IMR-90 (cell line): ENCODE data around the gene DEFB108B. TPM values are rescaled to one million over a fixed set of nuclear protein-coding genes. Genes with fewer than 3 reads are reported as not detected.
"Not testable (repeated sequence)": the region's sequence is repeated elsewhere in the genome, so short reads cannot be mapped to it uniquely, and the experiment has no call there.

Source experiments
- ATAC-seq: fragments of 200-7000 bp; cut with Tn5 transposase; 2 replicates; pipeline ENCODE4 v1.9.1; 2020; ENCODE audit warnings: low read depth, mild to moderate bottlenecking, moderate library complexity
- BruUV-seq: library from RNA; stranded (reverse); fragments of 400-500 nt; replicated peaks from 2 replicates; lab custom pipeline; 2021; lab: Mats Ljungman, UMichigan
- CTCF ChIA-PET: fragments of 300-600 bp; formaldehyde crosslinking; extraction: SDS; loops from one replicate; lab custom pipeline; 2021; ENCODE audit warnings: antibody characterized with exemption; lab: Yijun Ruan, JAX
- POLR2A ChIA-PET: fragments of 300-600 bp; sonication (Branson Sonifier 250); formaldehyde crosslinking; loops from one replicate; lab custom pipeline; 2022; ENCODE audit warnings: antibody characterized with exemption; ENCODE audit not compliant: unreplicated experiment; lab: Charles Lee
- DNase-seq: peaks from one replicate; pipeline ENCODE4 v3.0.0; 2013
- H2AFZ ChIP-seq: replicated peaks from 2 replicates; pipeline ENCODE3; 2013; ENCODE audit warnings: low read length, mild to moderate bottlenecking; ENCODE audit not compliant: poor library complexity
- H2AK5ac ChIP-seq: 2 replicates; pipeline ENCODE4 v1.6.1; 2013; ENCODE audit warnings: low read depth, low read length, inconsistent platforms
- H2AK9ac ChIP-seq: replicated peaks from 2 replicates; pipeline ENCODE3; 2013; ENCODE audit warnings: mild to moderate bottlenecking, low read depth, low read length, moderate library complexity; ENCODE audit not compliant: poor library complexity
- H2BK120ac ChIP-seq: 2 replicates; pipeline ENCODE4 v1.6.1; 2013; ENCODE audit warnings: low read depth, low read length, inconsistent platforms
- H2BK15ac ChIP-seq: 3 replicates; pipeline ENCODE4 v1.6.1; 2013; ENCODE audit warnings: low read depth, low read length, inconsistent platforms
- H2BK20ac ChIP-seq: 2 replicates; pipeline ENCODE4 v1.6.1; 2013; ENCODE audit warnings: low read depth, mild to moderate bottlenecking, inconsistent platforms, low read length, moderate library complexity
- H2BK5ac ChIP-seq: 2 replicates; pipeline ENCODE4 v1.6.1; 2013; ENCODE audit warnings: mild to moderate bottlenecking, low read depth, low read length, inconsistent platforms; ENCODE audit not compliant: poor library complexity, severe bottlenecking
- H3K14ac ChIP-seq: replicated peaks from 2 replicates; pipeline ENCODE4 v1.6.1; 2013; ENCODE audit warnings: low read depth, low read length, inconsistent platforms
- H3K18ac ChIP-seq: 2 replicates; pipeline ENCODE4 v1.6.1; 2013; ENCODE audit warnings: low read depth, low read length, control low read depth
- H3K23ac ChIP-seq: 2 replicates; pipeline ENCODE4 v1.6.1; 2013; ENCODE audit warnings: low read depth, low read length, inconsistent platforms
- H3K27ac ChIP-seq: 2 replicates; pipeline ENCODE4 v1.5.1; 2013; ENCODE audit warnings: mild to moderate bottlenecking, control low read depth, low read length; ENCODE audit not compliant: insufficient read depth
- H3K27me3 ChIP-seq: 2 replicates; pipeline ENCODE4 v1.6.1; 2013; ENCODE audit warnings: low read length; ENCODE audit not compliant: control insufficient read depth, insufficient read depth
- H3K36me3 ChIP-seq: 2 replicates; pipeline ENCODE4 v1.6.1; 2013; ENCODE audit warnings: low read length, mixed read lengths; ENCODE audit not compliant: control insufficient read depth, insufficient read depth
- H3K4ac ChIP-seq: 2 replicates; pipeline ENCODE4 v1.6.1; 2013; ENCODE audit warnings: low read depth, low read length, inconsistent platforms
- H3K4me1 ChIP-seq: 2 replicates; pipeline ENCODE4 v1.6.1; 2013; ENCODE audit warnings: low read length, mixed read lengths; ENCODE audit not compliant: control insufficient read depth, insufficient read depth
- H3K4me2 ChIP-seq: 2 replicates; pipeline ENCODE4 v1.6.1; 2013; ENCODE audit warnings: low read depth, mild to moderate bottlenecking, control low read depth, low read length, moderate library complexity
- H3K4me3 ChIP-seq: 2 replicates; pipeline ENCODE4 v1.5.1; 2013; ENCODE audit warnings: low read depth, mild to moderate bottlenecking, control low read depth, low read length, moderate library complexity; ENCODE audit not compliant: insufficient read depth
- H3K56ac ChIP-seq: 2 replicates; pipeline ENCODE4 v1.6.1; 2013; ENCODE audit warnings: low read length, inconsistent platforms; ENCODE audit not compliant: insufficient read depth; ENCODE audit errors: extremely low read depth
- H3K79me1 ChIP-seq, 2 experiments: 2 replicates each; pipeline ENCODE4 v1.6.1; 2013; ENCODE audit warnings: low read length in 2 of 2, inconsistent platforms in 1 of 2, low read depth in 1 of 2
- H3K9ac ChIP-seq: 2 replicates; pipeline ENCODE4 v1.6.1; 2013; ENCODE audit warnings: low read depth, low read length, control low read depth
- H3K9me1 ChIP-seq: 2 replicates; pipeline ENCODE4 v1.6.1; 2013; ENCODE audit warnings: low read length, inconsistent platforms; ENCODE audit not compliant: insufficient read depth
- H3K9me3 ChIP-seq: 2 replicates; pipeline ENCODE4 v1.6.1; 2013; ENCODE audit warnings: low read length; ENCODE audit not compliant: control insufficient read depth, insufficient read depth
- H4K20me1 ChIP-seq: 2 replicates; pipeline ENCODE4 v1.6.1; 2013; ENCODE audit warnings: low read length, inconsistent platforms; ENCODE audit not compliant: insufficient read depth
- H4K5ac ChIP-seq: 2 replicates; pipeline ENCODE4 v1.6.1; 2013; ENCODE audit warnings: mild to moderate bottlenecking, low read depth, low read length, control low read depth
- H4K8ac ChIP-seq, 2 experiments: 2 replicates each; pipeline ENCODE4 v1.6.1; 2013; ENCODE audit warnings: low read depth in 2 of 2, low read length in 2 of 2, control low read depth in 1 of 2, inconsistent platforms in 1 of 2
- H4K91ac ChIP-seq: 2 replicates; pipeline ENCODE4 v1.6.1; 2013; ENCODE audit warnings: low read depth, low read length, inconsistent platforms; ENCODE audit not compliant: insufficient read depth
- WGBS, 2 experiments: methylation state at CpG; one replicate each; pipeline versions ENCODE4 v1.1.5 to v1.1.7; 2013; ENCODE audit warnings: missing lambda C conversion rate in 2 of 2; ENCODE audit not compliant: insufficient read length in 1 of 2; ENCODE audit errors: extremely low coverage in 2 of 2; 5-methylcytosine and 5-hydroxymethylcytosine counted together
- dilution Hi-C: fragments of 300-500 bp; cut with HindIII; formaldehyde crosslinking; loops from one replicate; pipeline ENCODE4 v1.14.3; 2018; ENCODE audit warnings: low sequenced_read_pairs; ENCODE audit not compliant: unreplicated experiment
- in situ Hi-C: fragments of 300-500 bp; cut with MboI; formaldehyde crosslinking; loops from 3 replicates; pipeline ENCODE4 v1.14.3; 2019; ENCODE audit warnings: low sequenced_read_pairs, inconsistent platforms, mixed read lengths
- intact Hi-C: fragments of 100-400 bp; cut with micrococcal nuclease; formaldehyde crosslinking; loops from 2 replicates; pipeline ENCODE4 v1.10.0; 2022
- polyA plus RNA-seq, 3 experiments: library from polyadenylated mRNA; depleted of rRNA; stranded (reverse); fragments of >200 nt; gene quantifications; 2 replicates each; pipeline ENCODE4 v1.2.3, GENCODE V29; 2012; ENCODE audit warnings: low replicate concordance in 1 of 3
- total RNA-seq: library from RNA; depleted of rRNA; stranded (reverse); fragments of >200 nt; gene quantifications from 2 replicates; pipeline ENCODE4 v1.2.3, GENCODE V29; 2012

DEFB108B gene
- total and polyA plus RNA-seq, 2 of the 4 experiments (the other 2 are of a cell fraction): not detected

DNA sequence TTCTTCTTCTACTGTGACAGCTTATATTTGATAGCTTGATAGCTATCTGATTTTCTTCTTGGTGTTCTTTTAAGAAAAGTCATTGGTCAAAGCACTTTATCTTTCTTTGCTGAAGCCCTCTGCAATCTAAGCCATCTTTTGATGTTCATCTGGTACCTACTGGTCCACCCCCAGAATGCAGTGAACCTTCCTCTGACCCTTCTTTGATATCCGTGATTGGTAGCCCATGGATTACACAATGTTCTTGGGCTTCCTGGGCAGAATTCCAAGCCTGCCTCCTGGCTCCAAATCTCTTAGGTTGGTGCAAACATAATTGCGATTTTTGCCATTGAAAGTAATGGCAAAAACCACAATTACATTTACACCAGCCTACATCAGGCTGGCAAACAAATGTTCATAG, 43.3 kb downstream of the DEFB108B start:
- intact Hi-C loops, H4K8ac ChIP-seq, H3K36me3 ChIP-seq, H3K56ac ChIP-seq, H3K79me1 ChIP-seq, DNase-seq, H3K4me2 ChIP-seq, H3K14ac ChIP-seq, H2BK20ac ChIP-seq, ATAC-seq, H2BK5ac ChIP-seq, H4K91ac ChIP-seq, H2AK9ac ChIP-seq, H2AK5ac ChIP-seq, H3K23ac ChIP-seq, CTCF ChIA-PET, dilution Hi-C loops, POLR2A ChIA-PET, H3K18ac ChIP-seq, H3K27me3 ChIP-seq, H3K4ac ChIP-seq, H4K20me1 ChIP-seq, H2AFZ ChIP-seq, H3K9me1 ChIP-seq, BruUV-seq, in situ Hi-C loops, H4K5ac ChIP-seq, H2BK120ac ChIP-seq, H3K4me3 ChIP-seq, H2BK15ac ChIP-seq, H3K27ac ChIP-seq, H3K9ac ChIP-seq, H3K9me3 ChIP-seq, H3K4me1 ChIP-seq: not testable (repeated sequence)
- no CpG with 5 or more reads among the region's 2 CpGs for WGBS, 2 experiments

DNA sequence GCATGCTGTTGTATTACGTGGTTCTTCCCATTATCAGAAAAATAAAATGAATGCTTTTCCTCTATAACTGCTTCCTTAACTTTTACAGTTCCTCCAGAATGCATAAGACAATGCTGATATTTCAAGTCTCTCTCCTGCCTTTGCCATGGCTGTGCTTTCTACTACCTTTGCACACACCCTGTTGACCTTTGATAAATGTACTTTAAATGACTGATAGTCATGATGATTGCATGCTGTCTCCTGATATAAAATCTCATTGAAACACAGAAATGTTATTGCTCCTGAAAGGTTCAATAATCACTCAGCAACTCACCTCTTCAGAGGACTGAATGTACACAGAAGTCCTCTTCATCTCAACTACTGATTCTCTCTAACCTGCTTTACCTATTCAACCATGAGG, 45.1 kb downstream of the DEFB108B start, which contains the start of gene DEFB131B:
DEFB131B (plus strand) TSS at position 395 of the 400 bp plus-strand sequence; CDS start at position 395, 0 bp downstream.
- H3K4me3 ChIP-seq, H2AK9ac ChIP-seq, H3K14ac ChIP-seq, H3K79me1 ChIP-seq, DNase-seq, POLR2A ChIA-PET, H3K56ac ChIP-seq, ATAC-seq, H3K27me3 ChIP-seq, intact Hi-C loops, H3K4ac ChIP-seq, H3K9ac ChIP-seq, H4K20me1 ChIP-seq, BruUV-seq, H3K4me2 ChIP-seq, H4K5ac ChIP-seq, H2BK20ac ChIP-seq, H3K23ac ChIP-seq, H3K9me3 ChIP-seq, H4K91ac ChIP-seq, in situ Hi-C loops, CTCF ChIA-PET, H2AFZ ChIP-seq, H4K8ac ChIP-seq, H2BK120ac ChIP-seq, H3K27ac ChIP-seq, H3K36me3 ChIP-seq, H3K18ac ChIP-seq, H2BK5ac ChIP-seq, H2AK5ac ChIP-seq, H2BK15ac ChIP-seq, H3K9me1 ChIP-seq, dilution Hi-C loops, H3K4me1 ChIP-seq: not testable (repeated sequence)
- WGBS, 2 experiments: no CpG with 5 or more reads among the region's 1 CpG
